IPS-18a (cell line): ENCODE data around the gene ARMS2.

Experiments used
- H3K27ac ChIP-seq: one replicate; pipeline ENCODE4 v1.5.1; 2013; ENCODE audit warnings: low read length
- H3K27me3 ChIP-seq: one replicate; pipeline ENCODE4 v1.6.1; 2013; ENCODE audit warnings: mild to moderate bottlenecking, low read length; ENCODE audit not compliant: control insufficient read depth, insufficient read depth
- H3K36me3 ChIP-seq: one replicate; pipeline ENCODE4 v1.6.1; 2013; ENCODE audit warnings: low read depth, low read length; ENCODE audit not compliant: control insufficient read depth
- H3K4me1 ChIP-seq: one replicate; pipeline ENCODE4 v1.6.1; 2013; ENCODE audit warnings: low read depth, low read length; ENCODE audit not compliant: control insufficient read depth
- H3K4me3 ChIP-seq: one replicate; pipeline ENCODE4 v1.5.1; 2013; ENCODE audit warnings: low read length
- H3K9ac ChIP-seq: one replicate; pipeline ENCODE4 v1.6.1; 2013; ENCODE audit warnings: mild to moderate bottlenecking, low read length, moderate library complexity
- H3K9me3 ChIP-seq: one replicate; pipeline ENCODE4 v1.6.1; 2013; ENCODE audit warnings: low read depth, low read length; ENCODE audit not compliant: control insufficient read depth

Gene ARMS2

GRCh38 chr10:122490268-122490667 is 35.8 kb downstream of the ARMS2 start:
- no peaks in the 10 kb centered on the region for H3K27me3 ChIP-seq
- no peak overlapping the region for H3K27ac ChIP-seq
- no peak overlapping the region for H3K4me3 ChIP-seq
- H3K36me3 ChIP-seq, result no peaks in the 10 kb centered on the region
- no peaks in the 10 kb centered on the region for H3K4me1 ChIP-seq
- H3K9ac ChIP-seq, result no peak overlapping the region
- H3K9me3 ChIP-seq, result no peaks in the 10 kb centered on the region

GRCh38 chr10:122490786-122491680 is 36.6 kb downstream of the ARMS2 start:
- Histone ChIP-seq H3K4me1 (peaks cover 6% of the 10 kb centered on the region), H3K4me3 (no peak overlapping the region), H3K27me3 (no peaks in the 10 kb centered on the region), H3K9me3 (no peaks in the 10 kb centered on the region), H3K36me3 (no peaks in the 10 kb centered on the region), H3K9ac (no peak overlapping the region), H3K27ac (no peak overlapping the region)

- Histone ChIP-seq H3K4me1 (peaks cover 6% of the 10 kb centered on the region), H3K9me3 (no peaks in the 10 kb centered on the region), H3K9ac (no peak overlapping the region), H3K27me3 (no peaks in the 10 kb centered on the region), H3K36me3 (no peaks in the 10 kb centered on the region), H3K4me3 (no peak overlapping the region), H3K27ac (no peak overlapping the region)
Observed at GRCh38 chr10:122492006-122492405, 37.6 kb downstream of the ARMS2 start.

DNA sequence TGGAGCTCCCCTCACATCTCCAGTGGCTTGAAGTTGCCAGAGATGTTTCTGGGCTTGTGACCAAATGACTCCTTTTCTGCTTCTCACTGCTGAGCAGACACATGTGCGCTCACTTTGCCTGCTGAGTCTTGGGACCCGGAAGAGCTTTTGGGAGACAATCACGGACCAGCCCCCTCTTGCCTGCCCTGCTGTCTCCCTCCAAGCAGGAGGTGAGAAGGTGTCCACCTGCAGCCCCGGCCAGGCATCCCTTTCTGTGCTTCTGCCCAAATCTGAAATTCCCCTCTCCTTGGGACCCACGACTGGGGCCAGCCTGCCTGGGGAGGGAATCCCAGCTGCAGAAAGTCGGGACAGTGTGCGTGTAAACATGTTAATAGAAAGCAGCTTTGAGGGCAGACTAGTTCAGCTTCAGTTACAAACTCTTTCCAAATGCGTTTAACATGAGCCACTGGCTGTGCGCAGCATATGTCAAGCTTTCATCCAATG is 38.6 kb downstream of the ARMS2 start:
- Histone ChIP-seq H3K4me1 (peaks cover 6% of the 10 kb centered on the region), H3K27ac (no peak overlapping the region), H3K36me3 (no peaks in the 10 kb centered on the region), H3K9ac (no peak overlapping the region), H3K27me3 (no peaks in the 10 kb centered on the region), H3K4me3 (no peak overlapping the region), H3K9me3 (no peaks in the 10 kb centered on the region)

DNA sequence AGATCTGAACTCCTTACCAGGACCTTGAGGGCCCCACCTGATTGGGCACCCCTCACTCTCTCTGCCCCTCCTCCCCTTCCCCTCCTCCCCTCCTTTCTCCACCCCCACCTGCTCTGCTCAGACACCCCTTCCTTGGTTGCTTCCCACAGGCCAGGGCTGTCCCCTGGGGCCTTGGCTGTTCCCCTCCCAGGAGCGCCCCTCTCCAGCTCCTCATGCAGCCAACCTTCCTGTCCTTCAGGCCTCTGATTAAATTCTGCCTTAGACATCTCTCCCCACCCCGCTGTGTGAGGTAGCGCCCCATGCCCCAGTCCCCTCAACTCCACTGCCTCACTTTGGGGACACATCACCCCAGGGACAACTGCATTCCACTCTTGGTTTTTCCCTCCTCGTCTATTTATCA is 39.3 kb downstream of the ARMS2 start:
- Histone ChIP-seq H3K36me3 (no peaks in the 10 kb centered on the region), H3K4me1 (peaks cover 6% of the 10 kb centered on the region), H3K9me3 (no peaks in the 10 kb centered on the region), H3K27ac (no peak overlapping the region), H3K27me3 (no peaks in the 10 kb centered on the region), H3K9ac (no peak overlapping the region), H3K4me3 (no peak overlapping the region)

GRCh38 chr10:122494173-122494820 is 39.8 kb downstream of the ARMS2 start:
- Histone ChIP-seq H3K9ac (no peak overlapping the region), H3K9me3 (no peaks in the 10 kb centered on the region), H3K4me1 (peaks cover 6% of the 10 kb centered on the region), H3K36me3 (no peaks in the 10 kb centered on the region), H3K27ac (no peak overlapping the region), H3K27me3 (no peaks in the 10 kb centered on the region), H3K4me3 (no peak overlapping the region)

DNA sequence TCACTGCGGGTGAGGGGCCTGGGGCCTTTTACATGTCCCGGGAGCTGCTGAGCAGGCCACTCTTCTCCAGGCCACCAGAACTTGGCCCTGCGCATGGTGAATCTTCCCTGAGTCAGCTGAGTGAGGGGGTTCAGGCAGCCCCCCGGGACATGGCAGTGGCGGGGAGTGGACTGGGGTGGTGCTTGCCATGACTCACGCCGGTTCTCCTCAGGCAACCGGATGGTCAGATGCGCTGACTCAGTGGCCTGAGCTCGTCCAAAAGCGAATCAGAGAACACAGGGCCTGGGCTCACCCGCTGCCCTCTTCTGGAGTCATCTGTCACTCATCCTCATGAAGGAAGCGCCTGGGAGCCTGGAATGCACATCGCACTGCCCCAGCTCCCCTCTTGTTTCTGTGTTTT is 40.4 kb downstream of the ARMS2 start:
- Histone ChIP-seq H3K9me3 (no peaks in the 10 kb centered on the region), H3K27ac (no peak overlapping the region), H3K36me3 (no peaks in the 10 kb centered on the region), H3K9ac (no peak overlapping the region), H3K27me3 (no peaks in the 10 kb centered on the region), H3K4me1 (peaks cover 6% of the 10 kb centered on the region), H3K4me3 (no peak overlapping the region)

DNA sequence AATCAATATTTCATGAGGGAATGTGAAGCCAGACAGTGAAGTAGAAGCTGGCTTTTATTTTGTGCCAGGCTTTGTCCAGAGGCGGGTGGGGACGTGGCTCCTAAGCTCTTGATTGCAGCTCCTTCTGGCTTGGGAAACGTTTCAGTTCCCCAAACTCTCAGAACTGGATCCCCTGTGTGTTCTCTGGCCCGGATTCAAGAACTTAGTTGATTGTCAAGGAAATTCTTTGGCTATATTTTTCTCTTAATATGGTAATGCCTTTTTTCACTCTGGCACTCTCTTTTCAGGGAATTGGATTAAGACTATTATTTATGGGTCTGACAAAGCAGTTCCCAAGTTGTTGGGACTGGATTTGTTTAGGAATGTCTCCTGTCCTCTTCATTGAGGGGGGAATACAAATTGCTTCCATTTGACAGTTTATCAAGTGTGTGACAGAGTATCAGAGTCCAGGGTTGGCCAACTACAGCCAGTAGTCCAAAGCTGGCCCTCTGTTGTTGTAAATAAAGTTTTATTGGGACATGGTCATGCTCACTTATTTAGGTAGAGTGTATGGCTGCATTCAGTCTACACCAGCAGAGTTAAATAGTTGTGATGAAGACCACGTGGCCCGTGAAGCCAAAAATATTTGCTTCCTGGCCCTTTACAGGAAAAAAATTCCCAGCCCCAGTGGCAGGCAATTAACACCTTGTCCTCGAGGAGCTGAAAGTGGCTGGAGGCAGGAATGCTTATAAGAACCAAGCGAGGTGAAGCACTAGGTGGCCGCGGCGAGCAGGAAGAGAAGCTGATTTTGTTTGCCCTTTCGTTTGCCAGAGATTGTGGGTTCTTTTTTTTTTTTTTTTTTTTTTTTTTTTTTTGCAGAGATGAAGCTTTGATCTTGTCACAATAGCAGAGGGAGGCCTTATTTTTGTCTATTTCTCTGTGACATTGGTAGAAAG is 41.2 kb downstream of the ARMS2 start:
- H3K27ac ChIP-seq, result no peak overlapping the region
- no peak overlapping the region for H3K9ac ChIP-seq
- H3K27me3 ChIP-seq, result no peaks in the 10 kb centered on the region

GRCh38 chr10:122497241-122497640 is 42.8 kb downstream of the ARMS2 start:
- H3K27ac ChIP-seq, result no peak overlapping the region
- H3K4me3 ChIP-seq, result no peak overlapping the region
- H3K4me1 ChIP-seq, result peaks cover 6% of the 10 kb centered on the region
- H3K27me3 ChIP-seq, result no peaks in the 10 kb centered on the region
- no peaks in the 10 kb centered on the region for H3K36me3 ChIP-seq
- no peaks in the 10 kb centered on the region for H3K9me3 ChIP-seq
- H3K9ac ChIP-seq, result no peak overlapping the region

More for the DNA sequence above, 41.2 kb downstream of the ARMS2 start:
- H3K9me3 ChIP-seq, result no peaks in the 10 kb centered on the region
- no peak overlapping the region for H3K4me3 ChIP-seq
- peaks cover 6% of the 10 kb centered on the region for H3K4me1 ChIP-seq
- H3K36me3 ChIP-seq, result no peaks in the 10 kb centered on the region

DNA sequence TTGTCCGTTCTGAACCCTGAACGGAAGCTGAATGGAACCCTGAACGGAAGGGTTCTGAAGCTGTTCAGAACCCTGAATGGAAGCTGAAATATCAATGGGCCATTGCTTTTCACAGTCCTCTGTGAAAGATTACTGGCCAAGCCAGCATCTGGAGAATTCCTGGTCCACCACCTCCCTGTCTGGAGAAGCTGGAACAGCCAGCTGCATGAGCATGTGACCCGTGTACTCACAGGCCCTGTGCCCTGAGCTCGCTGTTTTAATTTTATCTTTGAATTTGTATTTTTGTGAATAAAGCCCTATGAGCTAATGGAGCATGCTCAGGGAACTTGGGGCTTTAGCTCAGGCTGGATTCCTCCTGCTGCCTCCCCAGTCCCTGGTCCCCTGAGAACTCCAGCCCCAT is 44.1 kb downstream of the ARMS2 start:
- Histone ChIP-seq H3K27ac (no peak overlapping the region), H3K4me1 (peaks cover 6% of the 10 kb centered on the region), H3K9ac (no peak overlapping the region), H3K9me3 (no peaks in the 10 kb centered on the region), H3K36me3 (no peaks in the 10 kb centered on the region), H3K27me3 (no peaks in the 10 kb centered on the region), H3K4me3 (no peak overlapping the region)

- Histone ChIP-seq H3K4me1 (peaks cover 6% of the 10 kb centered on the region), H3K27me3 (no peaks in the 10 kb centered on the region)
Observed at GRCh38 chr10:122499012-122499411, 44.6 kb downstream of the ARMS2 start.

More at GRCh38 chr10:122499012-122499411, 44.6 kb downstream of the ARMS2 start:
- Histone ChIP-seq H3K9me3 (no peaks in the 10 kb centered on the region), H3K9ac (no peak overlapping the region), H3K36me3 (no peaks in the 10 kb centered on the region), H3K4me3 (no peak overlapping the region), H3K27ac (no peak overlapping the region)
